OCI-LY3 (cell line): ENCODE measurements around the gene PAQR5.

Experiments
- EZH2phosphoT487 ChIP-seq: fragments of 200-600 bp; shearing (Covaris generic); IDR thresholded peaks from 2 replicates; pipeline ENCODE4 v1.6.1; 2018; ENCODE audit warnings: antibody characterized with exemption, mixed run types, low read depth
- TF ChIP-seq, protein P1 (sequence below): fragments of 200-600, 300-600 bp; sonication (generic); IDR thresholded peaks from 2 replicates; pipeline ENCODE4 v1.5.1; 2014; ENCODE audit warnings: antibody characterized with exemption, low read length, low read depth

GRCh38 chr15:69446953-69447352 lies 148.2 kb downstream of the PAQR5 start:
- TF ChIP-seq, protein P1, sequence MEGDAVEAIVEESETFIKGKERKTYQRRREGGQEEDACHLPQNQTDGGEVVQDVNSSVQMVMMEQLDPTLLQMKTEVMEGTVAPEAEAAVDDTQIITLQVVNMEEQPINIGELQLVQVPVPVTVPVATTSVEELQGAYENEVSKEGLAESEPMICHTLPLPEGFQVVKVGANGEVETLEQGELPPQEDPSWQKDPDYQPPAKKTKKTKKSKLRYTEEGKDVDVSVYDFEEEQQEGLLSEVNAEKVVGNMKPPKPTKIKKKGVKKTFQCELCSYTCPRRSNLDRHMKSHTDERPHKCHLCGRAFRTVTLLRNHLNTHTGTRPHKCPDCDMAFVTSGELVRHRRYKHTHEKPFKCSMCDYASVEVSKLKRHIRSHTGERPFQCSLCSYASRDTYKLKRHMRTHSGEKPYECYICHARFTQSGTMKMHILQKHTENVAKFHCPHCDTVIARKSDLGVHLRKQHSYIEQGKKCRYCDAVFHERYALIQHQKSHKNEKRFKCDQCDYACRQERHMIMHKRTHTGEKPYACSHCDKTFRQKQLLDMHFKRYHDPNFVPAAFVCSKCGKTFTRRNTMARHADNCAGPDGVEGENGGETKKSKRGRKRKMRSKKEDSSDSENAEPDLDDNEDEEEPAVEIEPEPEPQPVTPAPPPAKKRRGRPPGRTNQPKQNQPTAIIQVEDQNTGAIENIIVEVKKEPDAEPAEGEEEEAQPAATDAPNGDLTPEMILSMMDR = no peak
- no peak for TF ChIP-seq EZH2phosphoT487
